GM08714 (cell line): ENCODE results near the gene EHMT2.
"Not testable (repeated sequence)": the region's sequence is repeated elsewhere in the genome, so short reads cannot be mapped to it uniquely, and the experiment has no call there.

Source experiments
- H3K4me3 ChIP-seq: fragments of 200-500 bp; sonication (Bioruptor generic); 2 replicates; pipeline ENCODE4 v1.5.1; 2014; ENCODE audit warnings: mild to moderate bottlenecking, low read length, inconsistent platforms
- ZNF274 ChIP-seq: IDR thresholded peaks from 2 replicates; pipeline ENCODE4 v1.6.1; 2012; ENCODE audit warnings: mild to moderate bottlenecking, low read depth, low read length

EHMT2 gene

DNA sequence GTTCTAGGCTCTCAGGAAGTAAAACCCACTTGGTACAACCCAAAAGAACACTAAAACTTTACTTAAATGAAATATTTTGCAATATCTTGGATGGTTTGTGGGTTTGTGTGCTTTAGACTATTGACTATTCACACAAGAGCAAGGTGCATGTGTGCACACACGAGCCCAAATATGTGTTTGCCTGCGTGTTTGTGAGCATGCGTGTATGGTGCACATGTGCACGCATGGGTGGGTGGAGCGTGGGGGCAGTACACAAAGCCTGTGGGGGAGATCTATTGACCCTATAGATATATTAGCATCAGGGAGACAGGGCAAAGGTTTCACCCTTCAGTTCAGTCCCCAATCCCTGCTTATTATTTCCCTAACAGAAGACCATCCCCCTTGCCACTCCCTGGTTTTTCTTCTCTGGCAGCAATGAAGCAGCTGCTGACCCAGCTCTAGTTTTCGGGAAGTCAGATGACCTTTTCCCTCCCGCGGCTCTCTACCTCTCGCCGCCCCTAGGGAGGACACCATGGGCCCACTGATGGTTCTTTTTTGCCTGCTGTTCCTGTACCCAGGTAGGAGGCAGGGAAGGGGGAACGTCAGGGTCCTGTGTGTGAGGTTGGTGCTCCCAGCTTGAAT is 29.9 kb upstream of the EHMT2 start, which contains the start of gene C2:
TSS of gene C2 (plus strand) at position 476 of the 621 bp plus-strand sequence. CDS start at position 512, 36 bp downstream.
- no peak for TF ChIP-seq ZNF274
- no peak within 1 kb of the TSS for H3K4me3 ChIP-seq

DNA sequence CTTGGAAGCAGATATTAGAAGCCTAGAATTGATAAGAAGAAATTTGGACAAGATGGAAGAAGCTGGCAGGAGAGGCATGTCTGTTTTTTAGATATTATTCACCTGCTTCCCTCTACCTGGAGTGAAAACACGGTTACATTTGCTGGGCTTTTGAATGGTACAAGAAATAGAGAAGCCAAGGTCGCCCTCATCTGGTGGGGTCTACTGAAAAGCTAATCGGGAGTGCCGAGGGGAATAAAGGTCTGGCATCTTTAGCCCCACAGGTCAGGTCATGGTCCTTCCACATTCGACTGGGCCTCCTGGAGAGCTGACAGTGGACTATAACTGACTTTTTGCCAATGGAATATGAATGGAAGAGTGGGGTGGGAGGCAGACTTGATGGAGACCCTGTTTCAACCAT is 25.4 kb upstream of the EHMT2 start:
- no peak for TF ChIP-seq ZNF274
- H3K4me3 ChIP-seq: no peak overlapping the region

DNA sequence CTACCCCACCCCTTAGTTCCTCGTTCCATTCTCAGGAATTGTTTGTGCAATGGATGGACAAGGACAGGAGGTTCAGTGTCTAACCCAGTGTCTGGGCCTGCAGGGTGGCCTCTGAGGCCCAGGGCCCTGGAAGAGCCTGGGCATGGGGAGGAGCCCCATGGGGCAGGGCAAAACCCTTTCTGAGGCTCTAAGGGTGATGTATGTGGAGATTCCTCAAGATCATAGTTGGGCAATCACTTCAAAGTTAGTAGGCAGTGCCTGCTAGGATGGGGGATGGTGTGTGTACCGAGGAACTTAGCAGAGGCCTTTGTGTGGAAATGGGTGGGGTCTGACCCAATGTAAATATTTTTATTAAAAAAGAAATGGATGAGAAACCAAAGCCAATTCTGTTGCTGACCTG is 23.3 kb upstream of the EHMT2 start:
- no peak overlapping the region for H3K4me3 ChIP-seq
- no peak for TF ChIP-seq ZNF274

DNA sequence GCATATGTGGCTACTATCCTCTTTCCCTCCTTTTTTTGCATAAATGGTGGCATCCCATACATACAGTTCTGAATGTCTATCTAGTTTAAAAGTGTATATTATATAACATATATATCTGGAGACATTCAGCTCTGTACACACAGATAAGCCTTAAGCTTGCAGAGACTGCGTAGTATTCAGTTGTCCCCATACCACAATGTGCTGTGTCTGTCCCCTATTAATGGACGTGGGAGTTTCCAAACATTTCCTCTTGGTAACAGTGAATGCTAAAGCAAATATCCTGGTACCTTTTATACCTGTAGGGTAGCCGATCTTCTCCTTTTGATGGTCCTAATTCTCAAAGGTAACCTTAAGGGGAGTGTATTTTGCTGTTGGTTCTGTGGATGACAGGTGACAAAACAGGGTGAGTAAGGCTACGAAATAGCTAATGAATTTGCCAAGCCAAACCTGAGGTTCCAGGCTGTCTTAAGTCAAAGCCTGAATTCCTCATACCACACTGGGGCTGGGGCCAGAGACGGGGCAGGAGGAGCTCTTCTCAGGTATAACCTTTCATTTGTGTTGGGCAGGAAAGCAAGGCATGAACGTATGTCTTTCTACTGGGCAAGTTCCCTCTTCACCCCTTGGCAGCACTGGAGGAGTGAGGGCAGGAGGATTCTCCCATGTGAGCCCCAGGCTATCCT is 22.3 kb upstream of the EHMT2 start:
- no peak for TF ChIP-seq ZNF274
- H3K4me3 ChIP-seq: no peak overlapping the region

DNA sequence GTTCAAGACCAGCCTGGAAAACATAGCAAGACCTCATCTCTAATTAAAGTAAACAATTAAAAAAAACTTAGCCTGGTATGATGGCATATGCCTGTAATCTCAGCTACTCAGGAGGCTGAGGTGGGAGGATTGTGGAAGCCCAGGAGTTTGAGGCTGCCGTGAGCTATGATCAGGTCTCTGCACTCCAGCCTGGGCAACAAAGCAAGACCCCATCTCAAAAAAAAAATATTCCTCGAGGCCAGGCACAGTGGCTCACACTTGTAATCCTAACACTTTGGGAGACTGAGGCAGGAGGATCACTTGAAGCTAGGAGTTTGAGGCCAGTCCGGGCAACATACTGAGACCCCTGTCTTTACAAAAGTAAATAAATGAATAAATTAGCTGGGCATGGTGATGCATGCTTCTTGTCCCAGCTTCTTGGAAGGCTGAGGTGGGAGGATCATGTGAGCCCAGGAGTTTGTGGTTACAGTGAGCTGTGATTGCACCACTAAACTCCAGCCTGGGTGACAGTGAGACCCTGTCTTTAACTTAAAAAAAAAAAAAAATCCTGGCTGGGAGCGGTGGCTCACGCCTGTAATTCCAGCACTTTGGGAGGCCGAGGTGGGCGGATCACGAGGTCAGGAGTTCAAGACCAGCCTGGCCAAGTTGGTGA is 20.7 kb upstream of the EHMT2 start:
- no peak overlapping the region for H3K4me3 ChIP-seq

DNA sequence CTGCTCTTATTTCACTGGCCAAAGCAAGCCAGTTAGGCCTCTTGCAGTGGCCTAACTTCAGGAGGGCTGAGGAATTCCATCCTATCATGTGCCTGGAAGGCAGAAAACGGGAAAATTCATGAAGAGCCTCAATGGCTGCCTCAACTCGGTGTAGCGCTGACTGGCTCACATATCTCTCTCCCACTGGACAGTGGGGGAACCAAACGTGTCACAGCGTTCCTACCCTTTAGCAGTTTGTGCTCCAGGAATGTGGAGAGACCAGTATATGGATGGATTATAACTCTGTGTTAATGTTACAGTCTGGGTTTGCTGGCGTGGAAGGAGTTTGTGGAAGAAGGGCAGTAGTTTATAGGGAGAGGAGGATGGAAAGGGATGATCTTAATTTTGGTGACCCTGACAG is 18.3 kb upstream of the EHMT2 start:
- TF ChIP-seq ZNF274: no peak
- H3K4me3 ChIP-seq: no peak overlapping the region

More for the DNA sequence above, 20.7 kb upstream of the EHMT2 start:
- no peak for TF ChIP-seq ZNF274

DNA sequence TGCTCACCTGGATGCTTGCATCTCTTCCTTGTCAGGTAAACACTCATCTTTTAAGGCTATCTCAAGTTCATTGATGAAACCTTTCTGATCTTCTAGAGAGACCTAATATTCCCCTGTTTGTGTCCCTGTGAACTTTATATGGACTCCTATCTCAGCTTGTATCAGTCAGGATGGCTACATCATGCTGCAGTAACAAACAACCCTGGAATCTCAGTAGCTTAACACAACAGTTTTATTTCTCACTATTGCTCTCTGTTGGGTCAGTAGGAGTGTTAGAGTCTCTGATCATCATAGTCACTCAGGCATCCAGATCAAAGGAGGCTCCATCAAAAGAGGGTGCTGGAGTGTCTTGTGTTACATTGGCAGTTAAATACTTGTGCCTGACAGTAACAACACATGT is 17.9 kb upstream of the EHMT2 start:
- no peak for TF ChIP-seq ZNF274
- no peak overlapping the region for H3K4me3 ChIP-seq

DNA sequence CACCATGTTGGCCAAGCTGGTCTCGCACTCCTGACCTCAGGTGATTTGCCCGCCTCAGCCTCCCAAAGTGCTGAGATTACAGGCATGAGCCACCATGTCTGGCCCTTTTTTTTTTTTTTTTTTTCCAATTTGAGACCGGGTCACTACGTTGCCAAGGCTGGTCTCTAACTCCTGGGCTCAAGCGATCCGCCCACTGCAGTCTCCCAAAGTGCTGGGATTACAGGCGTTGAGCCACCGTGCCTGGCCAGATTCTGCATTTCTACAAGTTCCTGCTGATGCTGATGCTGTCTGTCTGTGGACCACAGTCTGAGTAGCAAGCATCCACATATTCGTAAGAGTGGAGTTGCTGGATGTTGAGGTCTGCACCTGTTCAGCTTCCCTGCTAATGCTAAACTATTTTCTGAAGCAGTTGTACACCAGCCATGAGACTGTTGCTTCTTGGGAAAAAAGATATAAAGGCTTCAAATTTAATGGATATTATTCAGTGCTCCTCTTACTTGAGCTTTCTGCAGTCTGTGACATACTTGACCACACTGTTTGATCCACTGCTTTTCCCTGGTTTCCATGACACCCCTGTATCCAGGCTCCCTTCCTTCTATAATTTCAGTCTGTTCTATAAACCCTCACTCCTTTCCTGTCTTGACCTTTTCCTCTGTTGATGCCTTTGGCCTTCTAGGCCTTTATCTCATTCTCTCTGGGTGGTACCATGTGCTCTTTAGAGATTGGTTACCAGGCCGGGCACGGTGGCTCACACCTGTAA is 14.5 kb upstream of the EHMT2 start:
- no peak overlapping the region for H3K4me3 ChIP-seq
- TF ChIP-seq ZNF274: no peak

DNA sequence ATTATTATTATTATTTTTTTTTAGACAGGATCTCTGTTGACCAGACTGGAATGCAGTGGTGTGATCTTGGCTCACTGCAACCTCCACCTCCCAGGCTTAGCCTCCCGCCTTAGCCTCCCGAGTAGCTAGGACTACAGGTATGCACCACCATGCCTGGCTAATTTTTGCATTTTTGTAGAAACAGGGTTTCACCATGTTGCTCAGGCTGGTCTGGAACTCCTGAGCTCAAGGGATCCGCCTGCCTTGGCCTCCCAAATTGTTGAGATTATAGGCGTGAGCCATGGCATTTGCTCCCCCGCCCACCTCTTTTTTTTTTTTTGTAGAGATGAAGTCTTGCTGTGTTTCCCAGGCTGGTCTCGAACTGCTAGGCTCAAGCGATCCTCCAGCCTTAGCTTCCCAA is 11.8 kb upstream of the EHMT2 start:
- H3K4me3 ChIP-seq: not testable (repeated sequence)

DNA sequence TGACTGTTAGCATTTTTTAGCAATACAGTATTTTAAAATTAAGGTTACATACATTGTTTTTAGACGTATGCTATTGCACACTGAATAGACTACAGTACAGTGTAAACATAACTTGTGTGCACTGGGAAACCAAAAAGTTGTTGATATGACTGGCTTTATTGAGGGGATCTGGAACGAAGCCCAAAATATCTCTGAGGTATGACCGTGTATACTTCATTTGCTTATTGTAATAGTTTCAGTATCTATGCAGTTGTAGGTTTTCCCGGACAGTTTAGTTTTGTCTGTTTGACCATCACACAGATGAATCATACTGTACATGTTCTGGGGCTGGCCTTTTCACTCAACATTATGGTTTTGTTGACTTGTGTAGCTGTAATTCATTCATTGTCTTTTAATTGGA is 11.3 kb upstream of the EHMT2 start:
- TF ChIP-seq ZNF274: no peak
- no peak overlapping the region for H3K4me3 ChIP-seq

DNA sequence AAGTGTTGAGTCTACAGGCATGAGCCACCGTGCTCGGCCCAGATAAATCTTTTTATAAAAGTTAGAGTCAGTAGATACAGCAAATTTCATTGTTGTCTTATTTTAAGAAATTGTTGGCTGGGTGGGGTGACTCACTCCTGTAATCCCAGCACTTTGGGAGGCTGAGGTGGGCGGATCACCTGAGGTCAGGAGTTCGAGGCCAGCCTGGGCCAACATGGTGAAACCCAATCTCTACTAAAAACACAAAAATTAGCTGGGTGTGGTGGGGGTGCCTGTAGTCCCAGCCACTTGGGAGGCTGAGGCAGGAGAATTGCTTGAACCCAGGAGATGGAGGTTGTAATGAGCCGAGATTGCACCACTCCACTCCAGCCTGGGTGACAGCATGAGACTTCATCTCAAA is 10.8 kb upstream of the EHMT2 start:
- H3K4me3 ChIP-seq: not testable (repeated sequence)

DNA sequence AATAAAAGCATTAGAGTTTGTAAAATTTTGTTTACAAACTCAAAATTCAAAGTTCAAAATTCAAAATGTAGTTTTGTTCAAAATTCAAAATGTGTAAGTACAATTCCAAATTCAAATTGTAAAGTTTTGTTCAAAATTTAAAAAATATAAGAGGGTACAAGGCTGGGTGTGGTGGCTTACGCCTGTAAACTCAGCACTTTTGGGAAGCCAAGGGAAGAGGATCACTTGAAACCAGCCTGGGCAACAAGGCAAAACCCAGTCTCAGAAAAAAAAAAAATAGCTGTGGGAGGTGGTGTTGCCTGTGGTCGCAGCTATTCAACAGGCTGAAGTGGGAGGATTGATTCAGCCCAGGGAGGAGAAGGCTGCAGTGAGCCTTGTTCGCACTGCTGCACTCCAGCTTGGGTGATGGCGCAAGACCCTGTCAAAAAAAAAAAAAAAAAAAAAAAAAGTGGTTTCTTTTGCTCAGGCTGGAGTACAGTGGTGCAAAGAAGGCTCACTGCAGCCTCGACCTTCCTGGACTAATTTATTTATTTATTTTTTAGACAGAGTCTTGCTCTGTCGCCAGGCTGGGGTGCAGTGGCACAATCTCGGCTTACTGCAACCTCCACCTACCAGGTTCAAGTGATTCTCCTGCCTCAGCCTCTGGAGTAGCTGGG is 9.8 kb upstream of the EHMT2 start:
- TF ChIP-seq ZNF274: no peak
- no peak overlapping the region for H3K4me3 ChIP-seq

DNA sequence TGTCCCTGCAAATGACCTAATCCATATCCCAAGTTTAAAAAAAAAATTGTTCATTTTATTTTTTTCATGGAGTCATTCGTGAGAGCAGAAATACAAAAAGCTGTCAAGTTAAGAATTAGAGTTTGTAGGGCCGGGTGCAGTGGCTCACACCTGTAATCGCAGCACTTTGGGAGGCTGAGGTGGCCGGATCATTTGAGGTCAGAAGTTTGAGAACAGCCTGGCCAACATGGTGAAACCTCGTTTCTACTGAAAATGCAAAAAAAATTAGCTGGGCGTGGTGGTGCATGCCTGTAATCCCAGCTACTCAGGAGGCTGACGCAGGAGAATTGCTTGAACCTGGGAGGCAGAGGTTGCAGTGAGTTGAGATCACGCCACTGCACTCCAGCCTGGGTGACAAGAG is 9.2 kb upstream of the EHMT2 start:
- not testable (repeated sequence) for H3K4me3 ChIP-seq

DNA sequence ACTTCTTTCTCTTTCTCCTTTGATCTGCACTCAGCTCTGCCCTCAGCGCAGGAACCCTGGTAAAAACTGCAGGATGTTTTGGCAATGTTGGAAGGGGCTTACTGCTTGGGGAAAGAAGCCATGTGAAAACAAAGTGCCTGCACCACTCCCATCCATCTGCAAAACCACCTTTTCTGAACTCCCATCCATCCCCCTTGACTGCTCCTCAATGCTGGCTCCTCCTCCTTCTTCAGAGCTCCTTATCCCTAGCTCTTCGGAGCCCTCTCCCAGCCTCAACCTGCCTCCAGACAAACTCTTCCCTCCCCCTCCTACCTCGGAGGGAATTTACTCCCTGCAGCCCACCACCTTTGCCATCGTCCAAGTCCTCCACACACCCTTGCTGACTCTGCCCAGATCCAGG is 8.6 kb upstream of the EHMT2 start:
- TF ChIP-seq ZNF274: no peak
- no peak overlapping the region for H3K4me3 ChIP-seq
